NB4 (cell line): ENCODE measurements around the gene RBP2.

Experiments used
- CTCF ChIP-seq: IDR thresholded peaks from one replicate; pipeline ENCODE4 v1.5.1; 2012; ENCODE audit warnings: low read depth, low read length
- POLR2A ChIP-seq: IDR thresholded peaks from 2 replicates; pipeline ENCODE4 v1.6.1; 2011; ENCODE audit warnings: mild to moderate bottlenecking; ENCODE audit not compliant: insufficient read length; ENCODE audit errors: extremely low read depth

- TF ChIP-seq CTCF (no peak), POLR2A (no peak)
Measured at GRCh38 chr3:139521144-139521543, 44.8 kb upstream of the RBP2 start.
